Keratinocyte (primary cell): ENCODE data around the gene LENG1.

Experiments
- CTCF ChIP-seq, 3 experiments: IDR thresholded peaks in 1 of 3; conservative IDR thresholded peaks in 1 of 3; optimal IDR thresholded peaks in 1 of 3; 2 replicates in 2 of 3; 3 replicates in 1 of 3; pipeline versions ENCODE3 to v1.5.1; 2011; ENCODE audit warnings: low read length in 3 of 3, mild to moderate bottlenecking in 3 of 3, moderate library complexity in 2 of 3, control low read depth in 1 of 3, inconsistent platforms in 1 of 3; ENCODE audit not compliant: insufficient read depth in 2 of 3; ENCODE audit errors: extremely low read depth in 1 of 3
- EZH2 ChIP-seq: IDR thresholded peaks from one replicate; pipeline ENCODE4 v1.6.1; 2012; ENCODE audit warnings: inconsistent platforms, mild to moderate bottlenecking, low read length, moderate library complexity

- TF ChIP-seq CTCF (optimal IDR thresholded peaks at IDR 0.05 in 1 of 3, IDR thresholded peaks at IDR 0.05 in 1 of 3, conservative IDR thresholded peaks at IDR 0.05 in 1 of 3; ENCODE audit: extremely low read depth in 1 of 3, insufficient read depth in 2 of 3, low read length in 3 of 3) (no peak), EZH2 (no peak)
Measured at GRCh38 chr19:54160182-54160811, 776 bp upstream of the LENG1 start.
